Measurements from ENCODE around the gene SLC16A12. TPM values are rescaled to one million over a fixed set of nuclear protein-coding genes. Genes with fewer than 3 reads are reported as not detected.
A peak's percentile ranks its signal among the peaks of the same experiment; 100 is the strongest.

SLC16A12 gene
- total and polyA plus RNA-seq, 2 of the 4 experiments (the other 2 are of a cell fraction), result 1.4 to 1.6 TPM

- ChIA-PET CTCF (interaction anchor here (0.6 to 0.7 kb wide), 2 partner anchors 35 to 77 kb away, joined by 3 to 4 read pairs; no protein-coding TSS in a partner anchor), POLR2A (ENCODE audit: unreplicated experiment) (no interaction called here)
- Histone ChIP-seq H2BK5ac (ENCODE audit: low read depth, low read length, poor library complexity, severe bottlenecking) (peak overlapping the region; percentile 82), H2AFZ (replicated peaks; ENCODE audit: low read length, poor library complexity) (no peak overlapping the region), H3K27ac (ENCODE audit: insufficient read depth, low read length) (peak overlapping the region; percentile 11; the same call in 1 of the 2 replicates), H4K8ac (ENCODE audit: low read depth in 2 of 2, low read length in 2 of 2) (peak overlapping the region; percentile 4 to 32; a peak in 2 of 4 replicates), H3K4me2 (ENCODE audit: low read depth, low read length) (peak overlapping the region; percentile 71), H3K14ac (replicated peaks; ENCODE audit: low read depth, low read length) (peak overlapping the region; percentile 23), H3K79me1 (ENCODE audit: low read depth in 1 of 2, low read length in 2 of 2) (no peaks in the 10 kb centered on the region; a peak in 1 of 4 replicates), H3K4me1 (ENCODE audit: control insufficient read depth, insufficient read depth, low read length) (peaks cover 26% of the 10 kb centered on the region), H3K4ac (ENCODE audit: low read depth, low read length) (peak overlapping the region; percentile 68), H2AK9ac (replicated peaks; ENCODE audit: low read depth, low read length, poor library complexity) (no peak overlapping the region), H3K9ac (ENCODE audit: low read depth, low read length) (no peak overlapping the region), H3K27me3 (ENCODE audit: control insufficient read depth, insufficient read depth, low read length) (no peaks in the 10 kb centered on the region), H2AK5ac (ENCODE audit: low read depth, low read length) (peak overlapping the region; percentile 64; the same call in 1 of the 2 replicates), H2BK20ac (ENCODE audit: low read depth, low read length) (peak overlapping the region; percentile 71; the same call in 1 of the 2 replicates), H3K18ac (ENCODE audit: low read depth, low read length) (peak overlapping the region; percentile 99), H3K23ac (ENCODE audit: low read depth, low read length) (no peak overlapping the region), H2BK15ac (ENCODE audit: low read depth, low read length) (peak overlapping the region; percentile 21; the same call in 2 of the 3 replicates), H4K91ac (ENCODE audit: insufficient read depth, low read depth, low read length) (peak overlapping the region; percentile 31; the same call in 1 of the 2 replicates), H3K36me3 (ENCODE audit: control insufficient read depth, insufficient read depth, low read length) (no peaks in the 10 kb centered on the region), H2BK120ac (ENCODE audit: low read depth, low read length) (peak overlapping the region; percentile 83), H3K9me3 (ENCODE audit: control insufficient read depth, insufficient read depth, low read length) (peaks cover 3% of the 10 kb centered on the region; the same call in 1 of the 2 replicates), H3K9me1 (ENCODE audit: insufficient read depth, low read length) (peaks cover 8% of the 10 kb centered on the region), H3K56ac (ENCODE audit: extremely low read depth, insufficient read depth, low read length) (no peak overlapping the region), H4K20me1 (ENCODE audit: insufficient read depth, low read length) (no peaks in the 10 kb centered on the region), H4K5ac (ENCODE audit: low read depth, low read length) (peak overlapping the region; percentile 94), H3K4me3 (ENCODE audit: insufficient read depth, low read depth, low read length) (no peak overlapping the region)
- 20% methylated on average over 1 of the region's 5 CpGs; no CpG with 5 or more reads in 1 of the 2 experiments for WGBS, 2 experiments (ENCODE audit: extremely low coverage in 2 of 2, insufficient read length in 1 of 2)
- intact Hi-C loops (cut with micrococcal nuclease), result no loop called here
- BruUV-seq (replicated peaks), result no TSS peak
- in situ Hi-C loops (cut with MboI; ENCODE audit: low sequenced_read_pairs), result no loop called here
- DNase-seq (peak; percentile 75), ATAC-seq (ENCODE audit: low read depth) (peak; percentile 20)
- TF ChIP-seq MAZ (IDR thresholded peaks at IDR 0.05; ENCODE audit: borderline replicate concordance, low read depth, low read length), result no peak
- TF ChIP-seq RFX5 (IDR thresholded peaks at IDR 0.05; ENCODE audit: low read depth, low read length), result no peak
- no peak for TF ChIP-seq CHD1 (IDR thresholded peaks at IDR 0.05; ENCODE audit: low read depth, low read length)
- no peak for TF ChIP-seq CEBPB (IDR thresholded peaks at IDR 0.05; ENCODE audit: low read depth, low read length)
- TF ChIP-seq FOS (IDR thresholded peaks at IDR 0.05; ENCODE audit: low read depth, low read length), result no peak
- TF ChIP-seq NFE2L2 (IDR thresholded peaks at IDR 0.05; ENCODE audit: low read depth, low read length), result no peak
- TF ChIP-seq RAD21 (IDR thresholded peaks at IDR 0.05; ENCODE audit: low read length), result no peak
- dilution Hi-C loops (cut with HindIII; ENCODE audit: low sequenced_read_pairs, unreplicated experiment), result no loop called here
These were observed 56.4 kb downstream of the SLC16A12 start for GRCh38 chr10:89478739-89479654.

Data from IMR-90 (cell line).